ENCODE measurements around the gene EIF4E1B.

The EIF4E1B gene

GRCh38 chr5:176628406-176629228 lies 1.9 kb upstream of the EIF4E1B start:
- no peak for DNase-seq

GRCh38 chr5:176629317-176629852 lies 1.1 kb upstream of the EIF4E1B start:
- DNase-seq: no peak

- DNase-seq: no peak
These were observed 277 bp downstream of the EIF4E1B start for GRCh38 chr5:176630681-176631222.

GRCh38 chr5:176631383-176632200 lies 1.1 kb downstream of the EIF4E1B start:
- DNase-seq: no peak

- no peak for DNase-seq
These were observed 2.3 kb downstream of the EIF4E1B start for GRCh38 chr5:176632745-176633144.

GRCh38 chr5:176633598-176633997 lies 3.1 kb downstream of the EIF4E1B start:
- DNase-seq: no peak

- DNase-seq: no peak
These were observed 6.0 kb downstream of the EIF4E1B start for GRCh38 chr5:176636426-176636825.

- no peak for DNase-seq
These were observed 7.1 kb downstream of the EIF4E1B start for GRCh38 chr5:176637556-176637955.

- no peak for DNase-seq
These were observed 8.0 kb downstream of the EIF4E1B start for GRCh38 chr5:176638437-176638836.

GRCh38 chr5:176639208-176639607 lies 8.7 kb downstream of the EIF4E1B start:
- no peak for DNase-seq

GRCh38 chr5:176639981-176640380 lies 9.5 kb downstream of the EIF4E1B start:
- no peak for DNase-seq

GRCh38 chr5:176640616-176641015 lies 10.1 kb downstream of the EIF4E1B start:
- no peak for DNase-seq

GRCh38 chr5:176642675-176643490 lies 12.4 kb downstream of the EIF4E1B start:
- no peak for DNase-seq

GRCh38 chr5:176643491-176644219 lies 13.2 kb downstream of the EIF4E1B start:
- DNase-seq: no peak

GRCh38 chr5:176644294-176644693 lies 13.8 kb downstream of the EIF4E1B start:
- DNase-seq: no peak

- no peak for DNase-seq
These were observed 14.6 kb downstream of the EIF4E1B start for GRCh38 chr5:176644878-176645670.

- no peak for DNase-seq
These were observed 15.7 kb downstream of the EIF4E1B start for GRCh38 chr5:176646049-176646706.

- DNase-seq: no peak
These were observed 16.2 kb downstream of the EIF4E1B start for GRCh38 chr5:176646707-176647029.

GRCh38 chr5:176647030-176647842 lies 16.8 kb downstream of the EIF4E1B start, which contains the start of gene TSPAN17:
Gene TSPAN17 (plus strand): TSS chr5:176647484. CDS start chr5:176647616, 132 bp downstream.
- DNase-seq: peak; percentile 99
